ENCODE measurements around the gene EPHB3.
"Not testable (repeated sequence)": the region's sequence is repeated elsewhere in the genome, so short reads cannot be mapped to it uniquely, and the experiment has no call there.

Gene EPHB3

DNA sequence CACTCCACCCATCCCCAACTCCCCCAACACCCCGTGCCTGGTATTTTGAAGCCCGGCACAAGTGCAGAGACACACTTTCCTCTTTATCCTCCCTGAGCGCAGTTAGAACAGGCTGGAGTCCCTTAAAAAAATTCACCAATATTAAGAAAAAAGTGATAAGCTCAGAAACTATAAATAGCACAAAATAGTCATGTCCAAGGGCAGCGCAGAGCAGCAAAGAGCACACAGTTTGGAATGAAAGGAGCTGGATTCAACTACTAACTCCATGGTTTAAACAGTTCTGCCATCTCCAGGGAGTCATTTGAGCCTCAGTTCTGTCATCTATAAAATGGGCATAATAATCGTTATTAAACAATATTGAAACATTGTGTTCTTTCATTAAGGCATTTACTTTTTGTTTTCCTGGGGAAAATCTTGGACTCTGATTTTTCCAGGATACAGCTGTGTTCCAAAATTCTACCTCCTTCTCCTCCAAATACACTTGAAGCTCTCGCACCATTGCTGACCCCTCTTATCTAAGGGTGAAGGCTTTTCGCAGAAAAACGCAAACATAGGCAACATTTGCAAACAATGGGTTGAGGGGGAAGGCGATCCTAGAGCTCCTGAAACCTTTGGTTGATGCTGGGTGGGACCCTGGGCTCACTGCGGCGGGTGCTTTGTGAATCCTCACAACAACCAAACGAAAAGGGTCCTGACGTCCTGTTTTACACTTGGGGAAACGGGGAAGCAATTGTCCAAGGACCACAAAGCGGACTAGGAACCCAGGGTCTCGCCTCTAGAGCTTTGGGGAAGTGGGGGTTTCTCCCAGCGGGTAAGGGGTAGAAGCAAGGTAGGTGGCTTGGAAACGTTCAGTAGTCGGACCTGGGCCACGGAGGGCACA is 41.8 kb downstream of the EPHB3 start:
- Mint-ChIP-seq H3K27me3 (peaks cover 64% of the 10 kb centered on the region), H3K9me3 (no peaks in the 10 kb centered on the region), H3K4me1 (peaks cover 43% of the 10 kb centered on the region), H3K36me3 (ENCODE audit: insufficient read depth) (peaks cover 1% of the 10 kb centered on the region), H3K27ac (ENCODE audit: low read depth) (no peak overlapping the region), H3K4me3 (peak overlapping the region; percentile 46)
- ATAC-seq (replicated peaks; ENCODE audit: extremely low read depth, poor library complexity, severe bottlenecking): no peak
- DNase-seq (ENCODE audit: low spot score in 2 of 2): no peak

DNA sequence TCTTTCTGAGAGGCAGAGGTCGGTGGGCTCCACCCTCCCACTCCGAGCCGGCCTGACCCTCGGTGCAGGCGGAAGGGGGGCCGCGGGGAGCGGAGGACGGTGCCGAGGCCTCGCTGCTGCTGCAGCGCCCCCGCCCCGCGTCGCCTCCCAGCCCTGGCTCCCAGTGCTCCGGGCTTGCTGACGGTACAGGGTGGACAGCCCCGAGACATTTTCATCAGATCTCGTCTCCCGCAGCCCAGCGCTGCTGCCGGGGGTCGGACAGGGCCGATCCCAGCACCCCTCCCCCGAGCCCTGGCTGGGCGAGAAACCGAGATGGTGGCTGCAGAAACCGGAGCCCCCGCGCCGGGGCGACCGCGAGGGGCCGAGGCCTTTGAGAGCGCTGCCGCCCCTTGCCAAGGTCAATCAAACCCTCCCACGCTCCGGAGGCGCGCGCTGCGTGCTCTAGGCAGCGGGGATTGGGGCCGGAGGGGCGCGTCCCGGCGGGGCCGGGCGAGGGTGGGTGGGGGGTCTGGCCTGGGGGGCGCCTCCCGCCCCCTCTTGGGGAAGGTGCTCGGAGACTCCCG is 42.5 kb downstream of the EPHB3 start:
- H3K36me3 Mint-ChIP-seq (ENCODE audit: insufficient read depth): peaks cover 1% of the 10 kb centered on the region
- no peaks in the 10 kb centered on the region for H3K9me3 Mint-ChIP-seq
- no peak overlapping the region for H3K27ac Mint-ChIP-seq (ENCODE audit: low read depth)
- ATAC-seq (replicated peaks; ENCODE audit: extremely low read depth, poor library complexity, severe bottlenecking) (no peak), DNase-seq (ENCODE audit: low spot score in 2 of 2) (no peak)
- peaks cover 49% of the 10 kb centered on the region for H3K4me1 Mint-ChIP-seq
- H3K4me3 Mint-ChIP-seq: peak overlapping the region; percentile 46
- peaks cover 64% of the 10 kb centered on the region for H3K27me3 Mint-ChIP-seq

- no peak for ATAC-seq (replicated peaks; ENCODE audit: extremely low read depth, poor library complexity, severe bottlenecking)
- peaks cover 1% of the 10 kb centered on the region for H3K36me3 Mint-ChIP-seq (ENCODE audit: insufficient read depth)
- H3K9me3 Mint-ChIP-seq: no peaks in the 10 kb centered on the region
- H3K27ac Mint-ChIP-seq (ENCODE audit: low read depth): no peak overlapping the region
- H3K4me1 Mint-ChIP-seq: peaks cover 49% of the 10 kb centered on the region
- peaks cover 64% of the 10 kb centered on the region for H3K27me3 Mint-ChIP-seq
- no peak for DNase-seq (ENCODE audit: low spot score in 2 of 2)
- H3K4me3 Mint-ChIP-seq: peak overlapping the region; percentile 36
Measured at GRCh38 chr3:184604615-184605290, 43.2 kb downstream of the EPHB3 start.

DNA sequence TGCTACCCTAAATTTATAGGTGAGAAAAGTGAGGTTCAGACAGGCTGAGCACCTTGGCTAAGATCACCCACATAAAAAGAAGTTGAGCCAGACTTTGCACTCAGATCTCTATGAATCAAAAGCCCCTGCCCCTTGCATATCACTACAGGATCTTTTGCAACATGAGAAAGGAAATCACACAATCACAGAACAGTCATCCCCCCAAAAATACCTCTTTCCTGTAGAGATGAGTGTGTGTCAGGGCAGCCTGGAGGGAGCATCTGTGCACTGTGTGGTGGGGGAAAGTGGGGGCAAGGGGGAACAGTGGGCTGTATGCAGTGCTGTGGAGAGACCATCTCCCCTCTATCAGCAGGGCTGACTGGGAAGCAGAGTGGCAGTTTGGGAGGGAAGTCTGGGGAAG is 46.6 kb downstream of the EPHB3 start:
- Mint-ChIP-seq H3K27ac (ENCODE audit: low read depth) (no peak overlapping the region), H3K27me3 (peaks cover 65% of the 10 kb centered on the region)
- ATAC-seq (replicated peaks; ENCODE audit: extremely low read depth, poor library complexity, severe bottlenecking): peak; percentile 92

GRCh38 chr3:184609476-184610244 is 48.1 kb downstream of the EPHB3 start:
- H3K4me1 Mint-ChIP-seq: peaks cover 34% of the 10 kb centered on the region
- ATAC-seq (replicated peaks; ENCODE audit: extremely low read depth, poor library complexity, severe bottlenecking) (no peak), DNase-seq (ENCODE audit: low spot score in 2 of 2) (no peak)
- no peaks in the 10 kb centered on the region for H3K9me3 Mint-ChIP-seq
- H3K27ac Mint-ChIP-seq (ENCODE audit: low read depth): no peak overlapping the region
- H3K36me3 Mint-ChIP-seq (ENCODE audit: insufficient read depth): no peaks in the 10 kb centered on the region
- H3K27me3 Mint-ChIP-seq: peaks cover 68% of the 10 kb centered on the region
- no peak overlapping the region for H3K4me3 Mint-ChIP-seq

More for the DNA sequence above, 46.6 kb downstream of the EPHB3 start:
- Mint-ChIP-seq H3K4me3 (peak overlapping the region; percentile 22), H3K36me3 (ENCODE audit: insufficient read depth) (no peaks in the 10 kb centered on the region), H3K9me3 (no peaks in the 10 kb centered on the region), H3K4me1 (peaks cover 42% of the 10 kb centered on the region)
- DNase-seq (ENCODE audit: low spot score in 2 of 2): peak in 1 of 2 donors; percentile 44

DNA sequence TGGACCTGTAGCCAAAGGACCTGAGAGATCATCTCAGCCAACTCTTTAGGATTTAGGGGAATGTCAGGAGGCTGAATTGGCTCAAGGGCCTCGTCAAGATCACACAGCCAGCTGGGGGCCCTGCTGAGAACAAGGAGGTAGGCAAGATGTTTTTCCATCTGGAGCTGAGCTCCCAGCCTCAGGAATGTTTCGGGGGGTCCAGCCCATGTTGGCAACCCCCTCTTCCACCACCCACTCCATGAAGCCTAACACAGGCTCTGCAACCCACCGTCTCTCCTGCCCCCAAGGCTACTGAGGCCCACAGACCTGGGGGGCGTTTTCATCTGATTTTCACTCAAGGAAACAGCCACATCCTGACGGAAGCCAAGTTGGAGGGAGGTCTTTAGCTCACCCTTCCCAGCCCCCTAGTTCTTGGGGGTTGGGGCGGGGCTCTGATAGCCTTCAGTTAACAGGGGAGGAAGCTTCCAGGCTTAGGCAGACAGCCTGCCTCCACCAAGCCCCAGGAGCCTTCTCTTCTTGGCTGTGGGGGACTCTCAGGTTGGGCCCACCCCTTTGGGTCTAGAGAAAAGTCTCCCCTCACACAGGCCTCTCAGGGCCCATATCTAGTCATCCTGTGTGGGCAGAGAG is 48.8 kb downstream of the EPHB3 start:
- H3K4me1 Mint-ChIP-seq: peaks cover 30% of the 10 kb centered on the region
- H3K27ac Mint-ChIP-seq (ENCODE audit: low read depth): no peak overlapping the region
- no peaks in the 10 kb centered on the region for H3K36me3 Mint-ChIP-seq (ENCODE audit: insufficient read depth)
- DNase-seq (ENCODE audit: low spot score in 2 of 2) (no peak), ATAC-seq (replicated peaks; ENCODE audit: extremely low read depth, poor library complexity, severe bottlenecking) (no peak)
- H3K4me3 Mint-ChIP-seq: no peak overlapping the region
- no peaks in the 10 kb centered on the region for H3K9me3 Mint-ChIP-seq
- peaks cover 68% of the 10 kb centered on the region for H3K27me3 Mint-ChIP-seq

- Mint-ChIP-seq H3K27me3 (peaks cover 68% of the 10 kb centered on the region), H3K27ac (ENCODE audit: low read depth) (no peak overlapping the region), H3K4me1 (peaks cover 26% of the 10 kb centered on the region), H3K36me3 (ENCODE audit: insufficient read depth) (no peaks in the 10 kb centered on the region), H3K9me3 (no peaks in the 10 kb centered on the region), H3K4me3 (no peak overlapping the region)
- ATAC-seq (replicated peaks; ENCODE audit: extremely low read depth, poor library complexity, severe bottlenecking): no peak
- DNase-seq (ENCODE audit: low spot score in 2 of 2): no peak
Measured at GRCh38 chr3:184611607-184612281, 50.2 kb downstream of the EPHB3 start.

GRCh38 chr3:184615396-184615795 is 53.8 kb downstream of the EPHB3 start:
- DNase-seq (ENCODE audit: low spot score in 2 of 2) (no peak), ATAC-seq (replicated peaks; ENCODE audit: extremely low read depth, poor library complexity, severe bottlenecking) (no peak)
- Mint-ChIP-seq H3K4me3 (no peak overlapping the region), H3K27ac (ENCODE audit: low read depth) (no peak overlapping the region), H3K36me3 (ENCODE audit: insufficient read depth) (peaks cover 1% of the 10 kb centered on the region), H3K9me3 (no peaks in the 10 kb centered on the region), H3K27me3 (peaks cover 97% of the 10 kb centered on the region), H3K4me1 (peaks cover 21% of the 10 kb centered on the region)

- H3K27me3 Mint-ChIP-seq: peaks cover 97% of the 10 kb centered on the region
- H3K27ac Mint-ChIP-seq (ENCODE audit: low read depth): no peak overlapping the region
- H3K4me1 Mint-ChIP-seq: peaks cover 15% of the 10 kb centered on the region
Measured at GRCh38 chr3:184616436-184616835, 54.9 kb downstream of the EPHB3 start.

DNA sequence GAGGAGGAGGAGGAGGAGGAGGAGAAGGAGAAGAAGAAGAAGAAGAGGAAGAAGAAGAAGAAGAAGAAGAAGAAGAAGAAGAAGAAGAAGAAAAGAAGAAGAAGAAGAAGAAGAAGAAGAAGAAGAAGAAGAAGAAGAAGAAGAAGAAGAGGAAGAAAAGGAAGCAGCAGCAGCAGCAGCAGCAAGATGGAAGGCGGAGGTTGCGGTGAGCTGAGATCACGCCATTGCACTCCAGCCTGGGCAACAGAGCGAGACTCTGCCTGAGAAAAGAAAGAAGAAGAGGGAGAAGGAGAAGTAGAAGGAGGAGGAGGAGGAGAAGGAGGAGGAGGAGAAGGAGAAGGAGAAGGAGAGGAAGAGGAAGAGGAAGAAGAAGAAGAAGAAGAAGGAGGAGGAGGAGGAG is 55.7 kb downstream of the EPHB3 start:
- not testable (repeated sequence) for H3K27ac Mint-ChIP-seq (ENCODE audit: low read depth); DNase-seq (ENCODE audit: low spot score in 2 of 2); H3K9me3 Mint-ChIP-seq; H3K4me3 Mint-ChIP-seq; H3K36me3 Mint-ChIP-seq (ENCODE audit: insufficient read depth); ATAC-seq (replicated peaks; ENCODE audit: extremely low read depth, poor library complexity, severe bottlenecking)
- Mint-ChIP-seq H3K27me3 (peaks cover 97% of the 10 kb centered on the region), H3K4me1 (peaks cover 15% of the 10 kb centered on the region)

More at GRCh38 chr3:184616436-184616835, 54.9 kb downstream of the EPHB3 start:
- no peak for DNase-seq (ENCODE audit: low spot score in 2 of 2)
- peaks cover 3% of the 10 kb centered on the region for H3K36me3 Mint-ChIP-seq (ENCODE audit: insufficient read depth)
- ATAC-seq (replicated peaks; ENCODE audit: extremely low read depth, poor library complexity, severe bottlenecking): no peak
- no peaks in the 10 kb centered on the region for H3K9me3 Mint-ChIP-seq
- H3K4me3 Mint-ChIP-seq: no peak overlapping the region

DNA sequence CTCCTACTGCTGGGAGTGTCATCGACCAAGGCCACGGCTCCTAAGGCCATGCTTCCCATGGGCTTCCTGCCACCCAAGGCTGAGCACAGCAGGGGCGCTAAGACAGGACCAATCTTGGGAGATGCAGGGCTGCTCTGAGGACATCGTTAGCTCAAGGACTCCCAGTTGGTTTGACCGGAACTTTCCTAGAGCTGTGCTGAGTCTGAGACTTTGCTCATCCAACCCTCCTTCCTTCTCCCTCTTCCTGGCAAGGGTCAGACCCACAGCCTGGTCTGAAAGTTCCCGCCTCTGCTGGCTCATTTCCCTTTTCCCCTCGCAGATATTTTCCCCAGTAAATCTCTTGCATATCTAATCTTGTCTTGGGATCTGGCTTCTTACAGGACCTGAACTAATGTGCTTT is 57.2 kb downstream of the EPHB3 start:
- Mint-ChIP-seq H3K4me3 (no peak overlapping the region), H3K4me1 (peaks cover 15% of the 10 kb centered on the region), H3K36me3 (ENCODE audit: insufficient read depth) (peaks cover 3% of the 10 kb centered on the region), H3K27me3 (peaks cover 83% of the 10 kb centered on the region), H3K27ac (ENCODE audit: low read depth) (no peak overlapping the region), H3K9me3 (no peaks in the 10 kb centered on the region)
- ATAC-seq (replicated peaks; ENCODE audit: extremely low read depth, poor library complexity, severe bottlenecking) (no peak), DNase-seq (ENCODE audit: low spot score in 2 of 2) (no peak)
